ENCODE data around the gene PRH2. TPM values are rescaled to one million over a fixed set of nuclear protein-coding genes. Genes with fewer than 3 reads are reported as not detected.

The PRH2 gene
- total and polyA plus RNA-seq, 2 donors (not counting 3 experiments of a cell fraction or from before 2014, with no cell fraction given) = not detected

DNA sequence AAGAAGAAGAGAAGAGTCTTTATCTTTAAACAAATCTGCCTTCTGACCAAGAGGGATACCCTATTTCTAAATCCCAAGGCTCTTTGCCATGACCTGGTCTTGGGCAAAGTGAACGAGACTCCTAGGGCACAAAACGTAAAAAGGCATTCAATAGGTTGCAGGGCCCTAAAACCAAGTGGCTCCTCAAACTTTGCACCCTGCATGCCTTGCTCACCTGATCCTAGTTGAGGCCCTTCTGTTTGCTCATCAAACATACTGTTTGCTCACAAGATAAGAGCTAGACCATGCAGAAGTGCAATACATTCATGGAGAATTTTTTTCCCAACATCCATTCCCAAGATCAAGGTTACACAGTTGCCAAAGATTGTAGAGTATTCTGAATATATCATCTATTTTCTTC, 37.1 kb upstream of the PRH2 start:
- FAIRE-seq (no peak), DNase-seq (ENCODE audit: low read depth, low spot score) (no peak)
- intact Hi-C loops (cut with micrococcal nuclease) = no loop called here
- H3K36me3 ChIP-seq (ENCODE audit: control insufficient read depth in 2 of 2, extremely low read depth in 1 of 2, insufficient read depth in 2 of 2, low read length in 2 of 2) = no peaks in the 10 kb centered on the region
- ChIA-PET CTCF (interaction anchor here (1.2 kb wide), 1 partner anchor 41 kb away, joined by 3 read pairs; no protein-coding TSS in a partner anchor), POLR2A (no interaction called here)
- no peak overlapping the region for H3K9ac ChIP-seq (replicated peaks; ENCODE audit: extremely low read depth, insufficient read depth, low read length)
- no peak overlapping the region for H3K27ac ChIP-seq (ENCODE audit: insufficient read depth, low read depth, low read length)
- H3K9me1 ChIP-seq (replicated peaks; ENCODE audit: control insufficient read depth, extremely low read depth, insufficient read depth, low read length) = no peaks in the 10 kb centered on the region
- H4K20me1 ChIP-seq (replicated peaks; ENCODE audit: control insufficient read depth, extremely low read depth, insufficient read depth, low read length) = no peaks in the 10 kb centered on the region
- H3K4me3 ChIP-seq (replicated peaks in 1 of 3; ENCODE audit: insufficient read depth in 1 of 3, low read depth in 1 of 3, low read length in 3 of 3) = no peak overlapping the region
- dilution Hi-C loops (cut with MboI; ENCODE audit: extremely low pct_ligation_motif_present, low sequenced_read_pairs) = no loop called here
- H3K4me2 ChIP-seq (ENCODE audit: insufficient read depth, low read length) = no peak overlapping the region
- H2AFZ ChIP-seq (ENCODE audit: low read depth, low read length) = no peak overlapping the region
- no peaks in the 10 kb centered on the region for H3K4me1 ChIP-seq (ENCODE audit: control insufficient read depth, extremely low read depth, insufficient read depth, low read length)
- no peaks in the 10 kb centered on the region for H3K27me3 ChIP-seq (ENCODE audit: control insufficient read depth in 2 of 2, insufficient read depth in 2 of 2, low read length in 2 of 2)
- TF ChIP-seq POLR2A (IDR thresholded peaks at IDR 0.05; ENCODE audit: low read depth, low read length) (no peak), EZH2 (IDR thresholded peaks at IDR 0.05; ENCODE audit: borderline replicate concordance, low read depth, low read length, severe bottlenecking) (no peak), JUN (IDR thresholded peaks at IDR 0.05; ENCODE audit: borderline replicate concordance, insufficient read depth, insufficient read length, low read depth) (no peak), POLR2AphosphoS5 (IDR thresholded peaks at IDR 0.05; ENCODE audit: insufficient read depth, low read depth, low read length) (no peak), MYC (IDR thresholded peaks at IDR 0.05; ENCODE audit: low read depth, low read length) (no peak), FOS (IDR thresholded peaks at IDR 0.05; ENCODE audit: borderline replicate concordance, insufficient read depth, low read length) (no peak), GATA2 (IDR thresholded peaks at IDR 0.05; ENCODE audit: insufficient read depth, insufficient read length, low read depth, low read length) (no peak)
- TF ChIP-seq, protein P1, sequence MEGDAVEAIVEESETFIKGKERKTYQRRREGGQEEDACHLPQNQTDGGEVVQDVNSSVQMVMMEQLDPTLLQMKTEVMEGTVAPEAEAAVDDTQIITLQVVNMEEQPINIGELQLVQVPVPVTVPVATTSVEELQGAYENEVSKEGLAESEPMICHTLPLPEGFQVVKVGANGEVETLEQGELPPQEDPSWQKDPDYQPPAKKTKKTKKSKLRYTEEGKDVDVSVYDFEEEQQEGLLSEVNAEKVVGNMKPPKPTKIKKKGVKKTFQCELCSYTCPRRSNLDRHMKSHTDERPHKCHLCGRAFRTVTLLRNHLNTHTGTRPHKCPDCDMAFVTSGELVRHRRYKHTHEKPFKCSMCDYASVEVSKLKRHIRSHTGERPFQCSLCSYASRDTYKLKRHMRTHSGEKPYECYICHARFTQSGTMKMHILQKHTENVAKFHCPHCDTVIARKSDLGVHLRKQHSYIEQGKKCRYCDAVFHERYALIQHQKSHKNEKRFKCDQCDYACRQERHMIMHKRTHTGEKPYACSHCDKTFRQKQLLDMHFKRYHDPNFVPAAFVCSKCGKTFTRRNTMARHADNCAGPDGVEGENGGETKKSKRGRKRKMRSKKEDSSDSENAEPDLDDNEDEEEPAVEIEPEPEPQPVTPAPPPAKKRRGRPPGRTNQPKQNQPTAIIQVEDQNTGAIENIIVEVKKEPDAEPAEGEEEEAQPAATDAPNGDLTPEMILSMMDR (IDR thresholded peaks at IDR 0.05; ENCODE audit: extremely low read depth in 1 of 2, insufficient read depth in 1 of 2, low read depth in 1 of 2, low read length in 2 of 2) = no peak
- TF ChIP-seq, protein P2, sequence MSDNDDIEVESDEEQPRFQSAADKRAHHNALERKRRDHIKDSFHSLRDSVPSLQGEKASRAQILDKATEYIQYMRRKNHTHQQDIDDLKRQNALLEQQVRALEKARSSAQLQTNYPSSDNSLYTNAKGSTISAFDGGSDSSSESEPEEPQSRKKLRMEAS (IDR thresholded peaks at IDR 0.05; ENCODE audit: insufficient read depth, insufficient read length) = no peak
- no TSS peak for BruUV-seq (replicated peaks)
- no peaks in the 10 kb centered on the region for H3K9me3 ChIP-seq (replicated peaks; ENCODE audit: control insufficient read depth, insufficient read depth, low read length)
- no peaks in the 10 kb centered on the region for H3K79me2 ChIP-seq (ENCODE audit: control insufficient read depth, insufficient read depth, low read length)

Measured in endothelial cell of umbilical vein (primary cell).